HCT116 (cell line): ENCODE measurements around the gene MYRFL.

Experiments
- POLR2A ChIP-seq: IDR thresholded peaks from 2 replicates; pipeline ENCODE4 v1.7.0; 2011; ENCODE audit warnings: borderline replicate concordance; ENCODE audit not compliant: insufficient read depth, insufficient read length; ENCODE audit errors: extremely low read depth
- POLR2AphosphoS5 ChIP-seq: IDR thresholded peaks from 2 replicates; pipeline ENCODE4 v1.6.1; 2011; ENCODE audit warnings: mild to moderate bottlenecking, low read depth, low read length, moderate library complexity
- RAD21 ChIP-seq: IDR thresholded peaks from 2 replicates; pipeline ENCODE4 v1.6.1; 2012; ENCODE audit warnings: low read depth, mild to moderate bottlenecking
- SIN3A ChIP-seq: IDR thresholded peaks from 2 replicates; pipeline ENCODE4 v1.6.1; 2012; ENCODE audit warnings: low read depth
- SP1 ChIP-seq: IDR thresholded peaks from 2 replicates; pipeline ENCODE4 v1.6.1; 2012; ENCODE audit warnings: low read depth
- YY1 ChIP-seq: IDR thresholded peaks from 2 replicates; pipeline ENCODE4 v1.6.1; 2011; ENCODE audit warnings: low read length, low read depth, moderate library complexity, mild to moderate bottlenecking; ENCODE audit not compliant: insufficient replicate concordance; ENCODE audit errors: extremely low read depth
- ZFX ChIP-seq: fragments of 450-650 bp; IDR thresholded peaks from 2 replicates; pipeline ENCODE4 v1.6.1; 2017
- ZNF274 ChIP-seq: fragments of 200-500 bp; sonication (Bioruptor generic); IDR thresholded peaks from 2 replicates; pipeline ENCODE4 v1.6.1; 2014; ENCODE audit warnings: mild to moderate bottlenecking, low read depth, low read length, inconsistent platforms
- TF ChIP-seq, protein P1 (sequence below), 3 experiments: fragments of 200-600 bp in 1 of 3; sonication (generic) in 1 of 3; IDR thresholded peaks in 2 of 3; conservative IDR thresholded peaks in 1 of 3; 2 replicates each; pipeline ENCODE4 v1.5.1; 2012 to 2017; ENCODE audit warnings: low read depth in 2 of 3, low read length in 2 of 3, antibody characterized with exemption in 1 of 3, borderline replicate concordance in 1 of 3, control low read depth in 1 of 3, mild to moderate bottlenecking in 1 of 3, mixed read lengths in 1 of 3, mixed run types in 1 of 3, moderate library complexity in 1 of 3; ENCODE audit not compliant: insufficient read depth in 1 of 3
- TF ChIP-seq, protein P2 (sequence below): IDR thresholded peaks from 2 replicates; pipeline ENCODE4 v1.6.1; 2011; ENCODE audit warnings: mild to moderate bottlenecking, low read length, moderate library complexity; ENCODE audit not compliant: insufficient replicate concordance; ENCODE audit errors: extremely low read depth
- TF ChIP-seq, protein P3 (sequence below): IDR thresholded peaks from 2 replicates; pipeline ENCODE4 v1.6.1; 2012; ENCODE audit warnings: low read depth

DNA sequence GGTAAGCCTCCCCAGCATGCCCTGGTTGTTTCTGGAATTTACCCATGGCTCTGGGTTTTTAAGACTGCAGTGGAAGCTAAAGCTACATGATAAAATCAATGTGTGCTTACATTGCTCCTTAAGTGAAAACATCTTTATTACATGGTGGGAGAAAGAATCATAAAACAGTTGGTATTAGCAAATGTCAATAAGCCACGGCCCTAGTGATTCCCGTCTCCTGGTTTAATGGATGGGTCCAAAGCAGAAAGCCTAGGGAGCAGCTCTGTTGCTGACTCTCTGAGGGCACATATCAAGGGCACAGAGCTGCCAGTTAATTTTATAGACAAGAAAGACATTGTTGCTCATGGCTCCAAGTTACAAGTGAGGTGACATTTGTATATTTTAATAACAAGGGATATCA is 127.9 kb downstream of the MYRFL start:
- TF ChIP-seq, protein P1, sequence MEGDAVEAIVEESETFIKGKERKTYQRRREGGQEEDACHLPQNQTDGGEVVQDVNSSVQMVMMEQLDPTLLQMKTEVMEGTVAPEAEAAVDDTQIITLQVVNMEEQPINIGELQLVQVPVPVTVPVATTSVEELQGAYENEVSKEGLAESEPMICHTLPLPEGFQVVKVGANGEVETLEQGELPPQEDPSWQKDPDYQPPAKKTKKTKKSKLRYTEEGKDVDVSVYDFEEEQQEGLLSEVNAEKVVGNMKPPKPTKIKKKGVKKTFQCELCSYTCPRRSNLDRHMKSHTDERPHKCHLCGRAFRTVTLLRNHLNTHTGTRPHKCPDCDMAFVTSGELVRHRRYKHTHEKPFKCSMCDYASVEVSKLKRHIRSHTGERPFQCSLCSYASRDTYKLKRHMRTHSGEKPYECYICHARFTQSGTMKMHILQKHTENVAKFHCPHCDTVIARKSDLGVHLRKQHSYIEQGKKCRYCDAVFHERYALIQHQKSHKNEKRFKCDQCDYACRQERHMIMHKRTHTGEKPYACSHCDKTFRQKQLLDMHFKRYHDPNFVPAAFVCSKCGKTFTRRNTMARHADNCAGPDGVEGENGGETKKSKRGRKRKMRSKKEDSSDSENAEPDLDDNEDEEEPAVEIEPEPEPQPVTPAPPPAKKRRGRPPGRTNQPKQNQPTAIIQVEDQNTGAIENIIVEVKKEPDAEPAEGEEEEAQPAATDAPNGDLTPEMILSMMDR (IDR thresholded peaks at IDR 0.05 in 2 of 3, conservative IDR thresholded peaks at IDR 0.05 in 1 of 3; ENCODE audit: borderline replicate concordance in 1 of 3, insufficient read depth in 1 of 3, low read depth in 2 of 3, low read length in 2 of 3), result no peak
- no peak for TF ChIP-seq SIN3A
- TF ChIP-seq ZFX, result no peak
- no peak for TF ChIP-seq ZNF274
- TF ChIP-seq SP1, result no peak
- TF ChIP-seq, protein P2, sequence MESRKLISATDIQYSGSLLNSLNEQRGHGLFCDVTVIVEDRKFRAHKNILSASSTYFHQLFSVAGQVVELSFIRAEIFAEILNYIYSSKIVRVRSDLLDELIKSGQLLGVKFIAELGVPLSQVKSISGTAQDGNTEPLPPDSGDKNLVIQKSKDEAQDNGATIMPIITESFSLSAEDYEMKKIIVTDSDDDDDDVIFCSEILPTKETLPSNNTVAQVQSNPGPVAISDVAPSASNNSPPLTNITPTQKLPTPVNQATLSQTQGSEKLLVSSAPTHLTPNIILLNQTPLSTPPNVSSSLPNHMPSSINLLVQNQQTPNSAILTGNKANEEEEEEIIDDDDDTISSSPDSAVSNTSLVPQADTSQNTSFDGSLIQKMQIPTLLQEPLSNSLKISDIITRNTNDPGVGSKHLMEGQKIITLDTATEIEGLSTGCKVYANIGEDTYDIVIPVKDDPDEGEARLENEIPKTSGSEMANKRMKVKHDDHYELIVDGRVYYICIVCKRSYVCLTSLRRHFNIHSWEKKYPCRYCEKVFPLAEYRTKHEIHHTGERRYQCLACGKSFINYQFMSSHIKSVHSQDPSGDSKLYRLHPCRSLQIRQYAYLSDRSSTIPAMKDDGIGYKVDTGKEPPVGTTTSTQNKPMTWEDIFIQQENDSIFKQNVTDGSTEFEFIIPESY, result no peak
- TF ChIP-seq POLR2A, result no peak
- TF ChIP-seq, protein P3, sequence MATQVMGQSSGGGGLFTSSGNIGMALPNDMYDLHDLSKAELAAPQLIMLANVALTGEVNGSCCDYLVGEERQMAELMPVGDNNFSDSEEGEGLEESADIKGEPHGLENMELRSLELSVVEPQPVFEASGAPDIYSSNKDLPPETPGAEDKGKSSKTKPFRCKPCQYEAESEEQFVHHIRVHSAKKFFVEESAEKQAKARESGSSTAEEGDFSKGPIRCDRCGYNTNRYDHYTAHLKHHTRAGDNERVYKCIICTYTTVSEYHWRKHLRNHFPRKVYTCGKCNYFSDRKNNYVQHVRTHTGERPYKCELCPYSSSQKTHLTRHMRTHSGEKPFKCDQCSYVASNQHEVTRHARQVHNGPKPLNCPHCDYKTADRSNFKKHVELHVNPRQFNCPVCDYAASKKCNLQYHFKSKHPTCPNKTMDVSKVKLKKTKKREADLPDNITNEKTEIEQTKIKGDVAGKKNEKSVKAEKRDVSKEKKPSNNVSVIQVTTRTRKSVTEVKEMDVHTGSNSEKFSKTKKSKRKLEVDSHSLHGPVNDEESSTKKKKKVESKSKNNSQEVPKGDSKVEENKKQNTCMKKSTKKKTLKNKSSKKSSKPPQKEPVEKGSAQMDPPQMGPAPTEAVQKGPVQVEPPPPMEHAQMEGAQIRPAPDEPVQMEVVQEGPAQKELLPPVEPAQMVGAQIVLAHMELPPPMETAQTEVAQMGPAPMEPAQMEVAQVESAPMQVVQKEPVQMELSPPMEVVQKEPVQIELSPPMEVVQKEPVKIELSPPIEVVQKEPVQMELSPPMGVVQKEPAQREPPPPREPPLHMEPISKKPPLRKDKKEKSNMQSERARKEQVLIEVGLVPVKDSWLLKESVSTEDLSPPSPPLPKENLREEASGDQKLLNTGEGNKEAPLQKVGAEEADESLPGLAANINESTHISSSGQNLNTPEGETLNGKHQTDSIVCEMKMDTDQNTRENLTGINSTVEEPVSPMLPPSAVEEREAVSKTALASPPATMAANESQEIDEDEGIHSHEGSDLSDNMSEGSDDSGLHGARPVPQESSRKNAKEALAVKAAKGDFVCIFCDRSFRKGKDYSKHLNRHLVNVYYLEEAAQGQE, result no peak
- TF ChIP-seq RAD21, result no peak
- no peak for TF ChIP-seq YY1
- TF ChIP-seq POLR2AphosphoS5, result no peak
